GM12872 (cell line): ENCODE results near the gene SORCS2.

Experiments
- TF ChIP-seq, protein P1 (sequence below): IDR thresholded peaks from 3 replicates; pipeline ENCODE4 v1.5.1; 2011; ENCODE audit warnings: low read depth, mild to moderate bottlenecking, low read length, moderate library complexity; ENCODE audit not compliant: insufficient read depth

SORCS2 gene

DNA sequence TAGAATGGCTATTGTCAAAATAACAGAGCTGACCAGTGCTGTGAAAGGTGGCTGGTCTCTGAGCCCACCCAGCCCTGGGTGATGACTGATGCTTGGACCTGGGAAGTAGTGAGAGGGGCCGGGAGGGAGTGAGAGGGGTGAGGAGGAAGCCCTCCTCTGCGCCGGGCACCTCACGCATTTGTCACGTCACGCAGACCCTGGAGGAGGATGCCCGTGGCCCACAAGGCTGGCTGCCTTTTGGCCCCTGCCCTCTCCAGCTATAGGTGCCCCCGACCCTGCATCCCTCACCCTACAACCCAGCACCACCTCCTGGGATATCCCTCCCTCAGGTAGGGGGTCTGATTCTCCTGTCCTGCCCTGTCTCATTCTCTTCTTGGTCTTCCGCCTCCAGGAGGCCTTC is 539.9 kb downstream of the SORCS2 start:
- TF ChIP-seq, protein P1, sequence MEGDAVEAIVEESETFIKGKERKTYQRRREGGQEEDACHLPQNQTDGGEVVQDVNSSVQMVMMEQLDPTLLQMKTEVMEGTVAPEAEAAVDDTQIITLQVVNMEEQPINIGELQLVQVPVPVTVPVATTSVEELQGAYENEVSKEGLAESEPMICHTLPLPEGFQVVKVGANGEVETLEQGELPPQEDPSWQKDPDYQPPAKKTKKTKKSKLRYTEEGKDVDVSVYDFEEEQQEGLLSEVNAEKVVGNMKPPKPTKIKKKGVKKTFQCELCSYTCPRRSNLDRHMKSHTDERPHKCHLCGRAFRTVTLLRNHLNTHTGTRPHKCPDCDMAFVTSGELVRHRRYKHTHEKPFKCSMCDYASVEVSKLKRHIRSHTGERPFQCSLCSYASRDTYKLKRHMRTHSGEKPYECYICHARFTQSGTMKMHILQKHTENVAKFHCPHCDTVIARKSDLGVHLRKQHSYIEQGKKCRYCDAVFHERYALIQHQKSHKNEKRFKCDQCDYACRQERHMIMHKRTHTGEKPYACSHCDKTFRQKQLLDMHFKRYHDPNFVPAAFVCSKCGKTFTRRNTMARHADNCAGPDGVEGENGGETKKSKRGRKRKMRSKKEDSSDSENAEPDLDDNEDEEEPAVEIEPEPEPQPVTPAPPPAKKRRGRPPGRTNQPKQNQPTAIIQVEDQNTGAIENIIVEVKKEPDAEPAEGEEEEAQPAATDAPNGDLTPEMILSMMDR = no peak

DNA sequence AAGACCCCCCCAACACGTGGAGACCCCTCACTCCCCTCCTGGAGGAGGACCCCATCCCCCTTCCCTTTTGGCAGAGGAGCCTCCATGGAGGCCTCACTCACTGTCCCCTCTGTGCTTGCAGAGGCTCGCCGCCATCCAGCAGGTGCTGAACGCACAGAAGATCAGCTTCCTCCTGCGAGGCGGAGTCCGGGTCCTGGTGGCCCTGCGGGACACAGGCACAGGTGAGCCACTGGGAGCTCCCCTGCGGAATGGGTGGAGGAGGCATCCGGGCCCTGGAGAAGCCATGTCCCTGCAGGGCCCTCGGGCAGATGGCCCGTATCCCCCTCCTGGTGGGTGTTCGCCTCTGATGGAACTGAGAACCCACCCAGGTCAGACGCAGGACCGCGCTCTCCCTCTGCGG is 540.9 kb downstream of the SORCS2 start:
- TF ChIP-seq, protein P1 = no peak

GRCh38 chr4:7733801-7734650 is 541.7 kb downstream of the SORCS2 start:
- TF ChIP-seq, protein P1 = no peak

DNA sequence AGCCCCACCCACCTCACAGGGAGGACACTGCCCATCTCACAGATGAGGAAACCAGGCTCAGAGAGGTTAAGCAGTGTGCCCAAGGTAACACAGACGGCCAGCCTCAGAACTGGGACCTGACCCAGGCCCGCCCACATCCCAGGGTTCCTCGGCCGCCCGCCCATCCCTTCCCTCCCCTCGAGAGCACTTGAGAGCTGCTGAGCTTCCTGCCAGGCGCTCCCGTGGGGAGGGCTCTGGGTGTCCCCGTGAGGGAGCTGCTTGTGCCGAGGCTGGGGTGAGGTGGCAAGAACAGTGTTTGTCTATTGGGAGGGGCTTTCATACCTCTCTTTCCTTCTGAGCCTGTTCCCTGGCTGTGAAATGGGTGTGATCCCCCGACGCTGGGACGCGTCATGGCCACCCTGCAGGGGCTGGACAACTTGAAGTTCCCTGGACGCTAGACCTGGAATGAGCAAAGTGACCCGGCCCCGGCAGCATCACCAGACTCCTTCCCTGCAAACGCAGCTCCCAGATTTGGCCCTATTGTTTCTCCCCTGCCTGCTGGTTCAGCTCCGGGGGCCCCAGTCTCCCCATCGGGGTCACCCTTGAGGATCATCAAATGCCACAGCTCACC is 542.4 kb downstream of the SORCS2 start:
- TF ChIP-seq, protein P1 = no peak

DNA sequence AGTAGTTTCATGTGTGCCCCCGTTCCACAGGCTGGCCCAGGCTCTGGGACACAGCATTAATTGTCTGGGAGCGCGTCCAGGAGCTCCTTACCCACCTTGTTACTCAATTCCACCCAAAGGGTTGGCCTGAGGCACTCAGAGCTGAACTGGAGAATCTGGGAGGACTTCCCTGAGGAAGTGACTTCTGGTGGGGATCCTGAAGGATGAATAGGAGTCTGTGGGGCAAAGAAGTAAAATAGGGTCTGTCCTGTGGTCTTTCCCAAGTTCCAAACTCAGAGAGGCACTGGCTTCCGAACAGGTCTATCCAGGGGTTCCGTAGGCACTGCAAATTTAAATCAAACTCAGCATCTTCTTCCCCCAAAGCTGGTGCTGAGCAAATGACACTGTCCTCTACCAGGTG is 543.1 kb downstream of the SORCS2 start:
- TF ChIP-seq, protein P1 = no peak

GRCh38 chr4:7735961-7736360 is 543.6 kb downstream of the SORCS2 start:
- TF ChIP-seq, protein P1 = no peak

- TF ChIP-seq, protein P1 = no peak
Measured at GRCh38 chr4:7736436-7737267, 544.3 kb downstream of the SORCS2 start.
